GM18499 (cell line): ENCODE results near the gene DPP6.

Experiments used
- ATAC-seq: cut with Tn5 transposase; IDR thresholded peaks from one replicate; pipeline ENCODE4 v1.9.1; 2021; ENCODE audit warnings: moderate number of reproducible peaks; ENCODE audit not compliant: insufficient read depth, unreplicated experiment

Gene DPP6

DNA sequence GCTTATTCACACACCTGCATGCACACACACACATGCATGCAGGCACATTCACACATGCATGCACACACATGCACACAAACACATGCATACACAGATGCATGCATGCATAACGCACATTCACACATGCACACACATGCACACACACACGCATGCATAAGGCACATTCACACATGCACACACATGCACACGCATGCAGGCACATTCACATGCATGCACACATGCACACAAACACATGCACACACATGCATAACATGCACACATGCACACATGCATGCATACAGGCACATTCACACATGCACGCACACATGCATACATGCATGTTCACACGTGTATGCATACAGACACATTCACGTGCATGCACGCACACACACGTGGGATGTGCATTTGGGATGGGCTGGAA, 784.9 kb downstream of the DPP6 start:
- no peak for ATAC-seq

GRCh38 chr7:154837622-154838021, 785.4 kb downstream of the DPP6 start:
- ATAC-seq = peak; percentile 92

GRCh38 chr7:154840086-154840485, 787.9 kb downstream of the DPP6 start:
- ATAC-seq = no peak

GRCh38 chr7:154841731-154842331, 789.6 kb downstream of the DPP6 start:
- no peak for ATAC-seq

DNA sequence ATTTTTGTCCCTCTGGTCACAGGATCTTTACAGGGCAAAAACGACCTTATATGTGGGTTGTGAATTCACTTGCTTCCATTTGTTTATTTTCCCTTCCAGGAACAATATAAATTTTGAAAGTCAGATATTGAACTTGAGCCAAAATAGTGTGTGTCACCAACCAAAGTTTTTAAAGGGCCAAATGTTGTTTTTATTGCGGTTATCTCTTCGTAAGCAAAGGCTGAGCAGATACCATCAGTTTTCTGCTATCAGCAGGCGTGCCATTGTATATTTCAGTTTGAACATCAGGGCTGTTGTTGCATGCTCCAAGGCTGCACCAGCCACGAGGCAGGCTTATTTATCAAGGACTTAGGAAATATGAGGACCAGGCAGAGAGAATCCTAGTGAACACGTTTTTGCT, 790.4 kb downstream of the DPP6 start:
- ATAC-seq = no peak

- no peak for ATAC-seq
These were observed 791.6 kb downstream of the DPP6 start for GRCh38 chr7:154843670-154844237.

DNA sequence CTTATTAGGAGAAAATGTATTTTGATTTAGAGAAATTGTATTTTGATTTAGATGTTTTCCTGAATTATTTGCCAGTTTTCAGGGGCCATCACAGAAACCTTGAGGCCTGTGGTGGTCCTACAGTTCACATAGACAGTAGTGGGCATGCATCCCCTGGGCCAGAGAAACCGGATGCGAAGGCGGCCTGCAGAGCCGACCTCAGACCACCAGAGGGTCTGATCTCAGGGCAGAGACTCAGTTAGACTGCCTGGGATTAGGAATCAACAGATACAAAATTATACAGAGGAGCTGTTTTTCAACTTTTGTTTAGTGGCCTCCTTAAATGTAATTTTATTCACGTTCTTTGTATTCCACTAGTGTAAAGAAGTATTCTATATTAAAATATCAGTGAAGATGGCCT, 792.3 kb downstream of the DPP6 start:
- ATAC-seq = no peak

DNA sequence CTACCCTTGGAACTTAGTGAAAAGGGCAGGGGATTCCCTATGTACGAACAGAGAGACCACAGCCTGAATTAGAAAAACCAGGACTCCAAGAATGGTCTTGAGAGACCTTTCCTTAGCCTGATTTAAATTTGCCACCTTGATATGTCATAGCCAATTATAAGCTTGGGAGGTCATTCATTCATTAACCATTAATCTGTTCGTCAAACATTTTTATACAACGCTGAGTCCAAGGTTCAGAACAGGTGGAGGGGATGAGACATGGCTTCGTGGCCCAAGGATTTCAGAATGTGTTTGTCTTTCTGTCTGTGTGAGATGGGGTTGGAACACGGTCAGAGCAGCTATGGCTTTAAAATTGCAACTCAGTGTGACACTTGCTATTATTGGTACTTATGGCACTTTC, 792.8 kb downstream of the DPP6 start:
- ATAC-seq = no peak

DNA sequence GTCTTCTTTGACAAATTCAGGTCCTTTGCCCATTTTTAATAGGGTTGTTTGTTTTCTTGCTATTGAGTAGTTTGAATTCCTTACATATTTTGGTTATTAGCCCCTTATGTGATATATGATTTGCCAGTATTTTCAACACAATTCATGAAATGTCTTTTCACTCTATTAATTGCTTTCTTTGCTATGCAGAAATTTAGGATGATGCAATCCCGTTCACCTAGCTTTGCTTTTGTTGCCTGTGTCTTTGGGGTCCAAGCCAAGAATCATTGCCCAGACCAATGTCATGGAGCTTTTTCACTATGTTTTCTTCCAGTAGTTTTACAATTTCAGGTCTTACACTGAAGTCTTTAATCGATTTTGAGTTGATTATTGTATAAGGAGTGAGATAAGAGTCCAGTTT, 796.3 kb downstream of the DPP6 start:
- ATAC-seq = no peak

GRCh38 chr7:154852205-154852604, 800.0 kb downstream of the DPP6 start:
- no peak for ATAC-seq

DNA sequence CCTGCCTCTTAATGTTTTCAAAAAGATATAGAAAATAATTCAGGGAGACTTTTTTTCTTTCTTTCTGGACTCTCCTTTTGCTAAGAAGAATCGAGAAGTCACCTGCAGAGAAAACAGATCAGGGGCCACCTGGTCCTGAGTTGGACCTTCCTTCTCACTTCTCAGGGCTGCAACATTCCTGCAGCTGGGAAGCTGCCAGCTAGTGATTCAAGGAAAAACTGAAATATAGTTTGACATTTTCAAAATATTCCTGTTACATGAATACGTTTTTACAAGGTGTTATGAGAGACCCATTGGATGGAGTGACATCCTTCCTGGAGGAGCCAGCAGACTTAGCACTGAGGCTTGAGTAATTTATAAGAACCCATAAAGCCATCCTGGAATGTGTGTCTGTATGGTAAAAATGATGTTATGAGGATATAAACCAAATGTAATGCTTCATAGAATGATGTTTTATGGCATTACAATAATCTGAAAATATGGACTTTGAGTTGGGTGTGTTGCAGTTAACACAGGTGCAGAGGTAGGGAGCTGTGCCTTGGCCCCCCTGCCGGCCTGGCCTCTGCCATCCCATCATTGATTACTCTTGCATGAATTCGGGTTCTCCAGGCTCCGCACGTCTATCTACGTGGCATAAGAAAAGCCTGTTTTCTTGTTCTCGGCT, 801.0 kb downstream of the DPP6 start:
- ATAC-seq = no peak

GRCh38 chr7:154853727-154854095, 801.5 kb downstream of the DPP6 start:
- ATAC-seq = no peak

DNA sequence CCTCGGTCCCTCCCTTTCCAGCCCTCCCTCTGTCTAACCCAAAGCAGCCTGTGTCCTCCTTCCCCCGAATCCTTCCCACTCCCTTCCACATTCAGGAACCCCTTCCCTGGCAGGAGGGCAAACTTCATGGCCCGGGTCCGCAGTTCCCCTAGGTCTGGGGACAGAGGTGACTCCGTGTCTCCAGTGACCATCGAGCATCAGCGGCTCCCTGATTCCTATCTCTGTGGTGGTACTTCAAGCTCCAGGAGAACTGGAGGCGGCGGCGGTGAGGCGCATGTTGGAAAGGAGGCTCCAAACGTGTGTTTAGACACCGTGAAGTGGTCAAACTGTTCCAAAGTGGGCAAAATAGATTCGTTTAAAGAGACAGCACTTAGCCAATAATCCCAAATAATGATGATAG, 802.6 kb downstream of the DPP6 start:
- ATAC-seq = no peak

DNA sequence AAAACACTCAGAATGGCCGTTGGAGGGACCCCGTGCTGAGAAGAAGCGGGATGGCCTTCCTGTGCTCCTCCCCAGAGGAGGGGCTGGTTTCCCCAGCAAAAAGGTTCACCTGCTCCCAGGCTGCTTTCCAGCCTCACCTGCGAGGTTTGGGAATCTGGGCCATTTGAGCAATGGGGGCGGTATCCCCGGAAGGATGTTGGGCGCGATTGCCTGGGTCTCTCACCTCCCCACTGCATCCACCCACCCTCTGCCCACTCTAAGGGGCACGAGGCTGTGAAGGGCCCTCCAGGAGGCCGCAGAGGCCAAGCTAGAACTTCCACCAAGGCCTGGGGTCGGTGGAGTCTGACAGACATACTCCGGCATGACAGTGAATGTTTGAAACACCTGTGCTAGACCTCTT, 803.2 kb downstream of the DPP6 start:
- no peak for ATAC-seq

DNA sequence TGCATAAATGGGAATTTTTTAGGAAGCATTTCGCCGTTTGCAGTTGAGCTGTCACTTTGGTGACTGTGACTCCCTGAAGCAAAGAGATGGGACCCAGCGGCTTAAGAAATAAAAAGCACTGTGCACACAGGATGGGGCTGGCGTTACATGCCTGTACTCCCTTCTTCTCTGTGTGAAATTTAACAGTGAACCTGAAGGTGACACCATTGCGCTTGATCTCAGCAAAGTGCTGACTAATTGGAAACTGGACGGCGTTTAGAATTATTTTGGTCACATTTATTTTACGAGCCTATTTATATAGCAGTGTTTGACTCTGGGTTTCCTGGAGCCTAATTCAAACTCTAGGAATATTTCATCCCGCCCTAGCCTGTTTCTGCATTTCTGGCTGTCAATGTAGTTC, 804.5 kb downstream of the DPP6 start:
- ATAC-seq = no peak

- no peak for ATAC-seq
These were observed 805.0 kb downstream of the DPP6 start for GRCh38 chr7:154857240-154857639.

- ATAC-seq = no peak
These were observed 805.8 kb downstream of the DPP6 start for GRCh38 chr7:154857728-154858681.

DNA sequence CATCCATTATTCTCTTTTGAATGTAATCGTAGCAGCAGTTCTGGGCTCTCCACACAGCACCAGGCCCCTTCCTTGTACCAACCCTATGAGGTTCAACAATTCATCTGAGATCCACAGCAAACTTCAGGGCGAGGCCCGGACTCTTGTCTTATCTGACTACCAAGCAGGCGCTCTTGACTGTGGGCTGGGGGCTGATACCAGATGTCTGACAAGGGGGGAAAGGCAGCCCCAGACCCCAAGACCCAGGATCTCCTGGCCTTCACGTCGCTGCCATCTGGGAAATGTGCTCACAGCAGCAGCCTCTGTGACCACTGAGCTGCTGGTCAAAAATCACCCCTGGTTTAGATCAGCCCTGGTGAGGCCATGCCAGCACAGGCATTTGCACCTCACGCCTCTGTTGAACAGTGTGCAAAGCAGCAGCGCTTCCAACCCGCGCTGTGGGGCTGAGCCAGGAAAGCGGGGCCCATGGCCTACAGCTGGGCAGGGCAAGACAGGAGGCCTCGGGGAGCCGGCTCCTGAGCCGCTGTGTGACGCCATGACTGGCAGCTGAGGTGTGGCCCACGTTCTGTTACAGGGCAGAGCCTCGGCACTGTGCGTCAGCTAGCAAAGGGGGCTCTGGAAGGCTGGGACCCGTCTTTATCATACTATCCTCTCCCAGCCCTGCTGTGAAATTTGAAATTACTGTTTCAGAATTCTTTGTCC, 806.8 kb downstream of the DPP6 start:
- no peak for ATAC-seq

DNA sequence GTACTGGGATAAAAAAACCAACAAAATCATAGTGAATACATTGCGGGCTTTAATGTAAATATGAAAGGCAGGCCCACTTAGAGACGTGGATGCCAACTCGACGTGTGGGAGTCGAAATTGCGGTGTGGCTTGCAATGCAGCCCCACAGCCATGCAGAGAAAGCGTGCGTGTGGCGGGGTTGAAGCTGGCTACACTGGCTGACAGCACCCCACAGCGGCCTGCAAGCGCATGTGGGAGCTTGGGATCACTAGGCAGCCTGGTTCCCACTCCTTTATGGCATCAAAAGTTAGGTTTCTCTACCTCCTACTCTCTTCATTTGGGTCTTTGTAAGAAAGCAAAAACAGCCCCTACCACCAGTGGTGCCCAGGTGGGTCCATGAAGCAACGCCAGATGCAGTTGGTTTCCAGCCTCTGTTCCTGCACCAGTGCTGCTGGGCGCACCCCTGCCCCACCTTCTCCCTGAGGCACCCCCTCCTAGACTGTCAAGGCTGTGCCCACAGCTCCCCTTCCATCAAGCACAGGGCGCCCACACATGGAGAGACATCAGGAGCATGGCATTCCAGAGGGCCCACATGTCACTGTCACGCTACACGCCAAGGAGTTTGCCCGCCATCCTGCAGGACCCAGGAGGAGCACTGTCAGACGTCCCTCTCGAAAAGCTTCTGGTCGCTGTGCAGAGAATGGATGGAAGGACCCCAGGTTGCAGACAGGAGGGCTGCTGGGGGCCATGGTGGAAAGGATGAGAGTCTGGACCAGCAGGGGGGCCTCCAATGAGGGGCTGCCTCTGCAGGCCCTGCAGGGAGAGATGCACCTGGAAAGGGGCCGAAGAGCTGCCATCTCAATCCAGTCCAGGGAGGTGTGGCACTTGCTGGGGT, 807.8 kb downstream of the DPP6 start:
- no peak for ATAC-seq
